Stimulated activated CD4-positive, alpha-beta T cell treated with anti-CD3 and anti-CD28 coated beads, Interleukin-1b, Interleukin-23, amount 100 ng/mL, for 1 hour (primary cell): ENCODE measurements around the gene PERCC1.

Experiments used
- DNase-seq, 2 donors: peaks; one replicate each; pipeline ENCODE4 v3.0.0-alpha.2; 2020; ENCODE audit warnings: low read depth in 2 of 2

PERCC1 gene

GRCh38 chr16:1430759-1431496, at the start of gene PERCC1:
Gene PERCC1, plus strand, starts transcription at chr16:1431078. Its CDS starts 1,516 bp downstream, at chr16:1432594.
- no peak for DNase-seq

DNA sequence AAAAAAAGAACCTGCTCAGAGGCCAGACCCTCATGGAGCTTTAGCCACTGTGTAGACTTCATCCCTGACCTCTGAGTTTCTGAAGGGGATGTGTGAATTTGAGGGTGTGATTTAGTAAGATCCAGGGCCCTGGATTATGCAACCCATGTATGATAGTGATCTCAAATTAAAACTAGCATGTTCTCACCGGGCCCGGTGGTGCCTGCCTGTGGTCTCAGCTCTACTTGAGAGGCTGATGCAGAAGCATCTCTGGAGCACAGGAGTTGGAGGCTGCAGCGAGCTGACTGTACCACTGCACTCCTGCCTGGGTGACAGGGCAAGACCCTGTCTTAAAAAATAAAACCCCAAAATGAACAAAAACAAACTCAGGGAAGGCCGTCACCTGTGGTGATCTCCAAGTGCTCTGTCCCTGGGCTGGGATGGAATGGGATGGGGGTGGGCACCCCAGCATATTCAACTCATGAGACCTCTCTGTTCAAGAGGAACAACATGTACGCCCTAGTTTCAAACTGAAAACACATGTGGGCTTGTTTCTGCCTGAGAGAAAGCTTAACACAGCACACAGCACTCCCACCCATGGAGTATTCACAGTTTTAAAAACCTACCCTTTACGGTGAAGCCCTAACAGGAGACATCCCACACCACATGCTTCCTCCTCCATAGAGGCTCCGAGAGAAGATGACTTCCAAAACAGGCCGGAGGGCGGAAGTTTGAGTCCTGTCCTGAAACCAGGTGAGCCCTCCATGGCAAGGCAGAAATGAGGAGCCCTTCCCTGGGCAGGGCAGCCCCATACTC, 49.1 kb upstream of the PERCC1 start:
- no peak for DNase-seq

- no peak for DNase-seq
These were observed 47.3 kb upstream of the PERCC1 start for GRCh38 chr16:1383556-1383955.

- DNase-seq, result no peak
These were observed 45.6 kb upstream of the PERCC1 start for GRCh38 chr16:1385232-1385631.

DNA sequence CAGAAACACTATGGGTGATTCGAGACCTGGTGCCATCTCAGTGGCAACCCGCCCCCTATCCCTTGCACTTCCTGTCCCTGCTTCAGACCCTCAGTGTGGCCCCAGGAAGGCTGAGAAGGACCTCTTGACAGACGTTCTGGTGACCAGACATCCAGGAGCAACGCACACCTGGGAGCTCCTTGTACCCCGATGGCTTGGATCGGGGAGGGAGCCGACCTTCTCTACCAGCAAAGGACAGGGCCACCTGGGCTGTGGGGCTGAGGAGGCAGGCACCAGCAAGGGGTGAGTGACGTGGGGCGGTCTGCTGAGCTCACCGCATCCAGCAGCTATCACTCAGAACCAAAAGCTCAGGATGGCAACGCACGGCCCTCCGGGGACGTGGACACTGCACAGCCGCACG, 43.5 kb upstream of the PERCC1 start:
- DNase-seq, result no peak

- DNase-seq, result no peak
These were observed 41.1 kb upstream of the PERCC1 start for GRCh38 chr16:1389762-1390161.

GRCh38 chr16:1390239-1390779, 40.6 kb upstream of the PERCC1 start:
- no peak for DNase-seq

- no peak for DNase-seq
These were observed 38.1 kb upstream of the PERCC1 start for GRCh38 chr16:1392826-1393225.

DNA sequence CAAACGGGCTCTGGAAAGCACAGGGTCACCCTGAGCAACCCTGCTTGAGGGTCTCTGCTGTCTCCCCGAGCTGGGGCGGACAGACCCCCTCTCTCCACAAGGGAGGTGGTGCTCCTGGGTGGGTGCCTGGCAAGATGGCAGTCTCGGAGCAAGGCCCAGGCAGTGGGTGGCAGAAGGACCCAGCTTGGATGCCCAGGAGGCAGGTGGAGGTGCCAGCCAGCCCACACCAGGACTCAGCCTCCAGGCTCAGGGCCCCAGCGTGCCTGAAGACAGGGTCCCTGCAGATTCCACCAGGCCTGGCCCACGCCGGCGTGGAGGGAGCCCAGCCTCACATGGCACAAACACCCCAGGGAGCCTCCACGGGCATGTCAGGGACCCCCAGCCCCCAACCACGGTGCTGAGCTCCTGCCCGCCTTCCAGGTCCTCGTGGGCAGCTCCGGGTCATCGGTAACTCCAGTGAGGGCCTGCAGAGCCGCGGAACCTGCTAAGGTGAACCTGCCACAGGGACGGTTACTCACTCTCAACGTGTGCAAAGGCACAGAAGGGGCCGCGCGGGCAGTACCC, 37.2 kb upstream of the PERCC1 start:
- DNase-seq, result no peak

DNA sequence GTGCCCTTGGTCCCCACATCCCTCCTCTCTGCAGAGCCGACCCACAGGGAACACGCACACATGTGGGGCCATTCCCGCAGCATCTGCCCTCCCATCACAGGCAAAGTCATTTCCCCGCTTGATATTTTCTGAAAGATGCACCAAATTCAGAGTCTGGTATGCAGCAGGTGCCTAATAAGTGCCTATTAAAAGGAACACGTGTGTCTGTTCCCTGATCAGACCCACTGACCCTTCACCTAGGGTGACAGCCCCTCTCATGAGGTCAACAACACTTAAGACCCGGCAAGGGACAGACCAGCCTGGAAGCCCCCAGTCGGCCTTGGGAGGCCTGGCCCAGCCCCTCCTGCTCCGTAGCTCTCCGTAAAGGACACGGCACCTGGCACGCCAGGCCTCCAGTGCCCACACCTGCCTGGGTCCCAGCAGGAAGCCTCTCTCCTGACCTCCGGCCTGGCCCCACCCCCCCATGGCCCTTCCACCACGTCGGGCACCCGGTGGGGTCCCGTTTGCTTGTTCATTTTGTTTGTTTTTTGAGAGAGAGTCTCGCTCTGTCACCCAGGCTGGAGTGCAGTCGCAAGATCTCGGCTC, 36.4 kb upstream of the PERCC1 start:
- DNase-seq, result no peak

- DNase-seq, result no peak
These were observed 35.3 kb upstream of the PERCC1 start for GRCh38 chr16:1395444-1396031.

GRCh38 chr16:1397779-1398178, 33.1 kb upstream of the PERCC1 start:
- DNase-seq, result no peak

GRCh38 chr16:1398351-1398750, 32.5 kb upstream of the PERCC1 start:
- no peak for DNase-seq

DNA sequence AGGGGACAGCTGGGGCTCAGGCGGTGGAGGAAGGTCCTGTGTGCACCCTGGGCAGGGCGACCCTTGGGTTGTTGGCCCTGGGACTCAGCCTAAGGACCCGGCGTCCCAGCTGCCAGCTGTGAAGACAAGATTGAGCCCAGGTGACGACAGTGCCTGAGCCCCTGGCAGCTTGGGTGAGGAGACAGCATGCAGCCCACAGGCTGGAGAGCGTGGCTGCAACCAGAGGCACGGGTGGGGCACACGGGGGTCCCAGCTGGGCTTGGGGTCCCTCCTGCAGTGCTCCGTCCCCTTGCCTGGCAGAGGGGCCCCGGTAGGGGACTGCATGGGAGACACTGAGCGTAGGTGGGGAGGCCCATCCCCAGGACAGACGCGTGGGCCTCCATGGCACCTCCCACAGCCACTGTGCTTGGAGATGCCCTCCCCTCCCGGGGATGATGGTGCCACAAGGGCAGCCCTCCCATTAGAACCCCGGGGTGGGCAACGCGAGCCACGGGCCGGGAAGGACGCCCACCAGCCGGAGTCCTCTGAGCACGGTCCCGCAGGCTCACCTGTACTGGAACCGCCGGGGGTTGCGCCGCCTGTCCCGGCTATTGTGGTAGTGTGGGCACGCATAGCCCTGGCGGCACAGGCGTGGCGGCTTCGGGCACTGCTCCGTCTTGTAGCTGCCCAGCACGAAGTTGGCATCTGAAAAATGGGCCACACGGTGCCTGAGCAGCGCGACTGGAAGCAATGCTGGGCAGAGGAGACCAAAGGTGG, 31.9 kb upstream of the PERCC1 start:
- no peak for DNase-seq

- no peak for DNase-seq
These were observed 29.7 kb upstream of the PERCC1 start for GRCh38 chr16:1401061-1401757.

GRCh38 chr16:1401758-1402154, 29.1 kb upstream of the PERCC1 start:
- DNase-seq, result no peak

DNA sequence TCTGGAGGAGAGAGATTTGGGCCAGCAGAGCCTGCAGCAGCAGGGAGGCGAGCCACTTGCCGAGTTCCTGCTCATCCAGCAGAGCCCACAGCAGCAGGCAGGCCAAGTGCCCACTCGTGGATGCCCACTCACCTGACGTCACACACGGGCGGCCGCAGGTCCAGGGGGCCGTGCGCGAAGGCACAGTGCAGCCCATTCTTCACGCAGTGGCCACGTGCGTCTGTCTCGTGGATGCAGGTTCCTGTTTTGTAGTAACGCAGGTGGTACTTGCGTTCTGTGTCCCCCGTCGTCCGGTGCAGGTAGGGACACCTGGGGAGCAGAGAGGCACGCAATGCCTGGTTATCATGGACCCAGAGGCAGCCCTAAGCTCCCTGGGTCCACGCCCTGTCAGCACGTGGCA, 27.8 kb upstream of the PERCC1 start:
- DNase-seq, result no peak

- no peak for DNase-seq
These were observed 27.1 kb upstream of the PERCC1 start for GRCh38 chr16:1403733-1404132.

DNA sequence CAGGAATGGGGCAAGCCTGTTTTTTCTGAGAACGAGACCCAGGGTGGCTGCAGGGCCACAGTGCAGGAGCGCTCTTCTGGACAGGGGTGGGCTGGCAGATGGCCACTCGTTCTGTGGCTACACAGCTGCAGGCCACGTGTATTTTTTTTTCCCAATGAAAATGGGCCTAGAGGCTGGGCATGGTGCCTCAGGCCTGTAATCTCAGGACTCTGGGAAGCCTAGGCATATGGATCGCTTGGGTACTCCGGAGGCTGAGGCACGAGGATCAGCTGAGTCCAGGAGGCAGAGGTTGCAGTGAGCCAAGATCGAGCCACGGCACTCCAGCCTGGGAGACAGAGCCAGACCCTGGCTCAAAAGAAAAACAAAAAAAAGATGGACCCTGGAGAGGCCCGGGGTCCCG, 23.1 kb upstream of the PERCC1 start:
- no peak for DNase-seq

DNA sequence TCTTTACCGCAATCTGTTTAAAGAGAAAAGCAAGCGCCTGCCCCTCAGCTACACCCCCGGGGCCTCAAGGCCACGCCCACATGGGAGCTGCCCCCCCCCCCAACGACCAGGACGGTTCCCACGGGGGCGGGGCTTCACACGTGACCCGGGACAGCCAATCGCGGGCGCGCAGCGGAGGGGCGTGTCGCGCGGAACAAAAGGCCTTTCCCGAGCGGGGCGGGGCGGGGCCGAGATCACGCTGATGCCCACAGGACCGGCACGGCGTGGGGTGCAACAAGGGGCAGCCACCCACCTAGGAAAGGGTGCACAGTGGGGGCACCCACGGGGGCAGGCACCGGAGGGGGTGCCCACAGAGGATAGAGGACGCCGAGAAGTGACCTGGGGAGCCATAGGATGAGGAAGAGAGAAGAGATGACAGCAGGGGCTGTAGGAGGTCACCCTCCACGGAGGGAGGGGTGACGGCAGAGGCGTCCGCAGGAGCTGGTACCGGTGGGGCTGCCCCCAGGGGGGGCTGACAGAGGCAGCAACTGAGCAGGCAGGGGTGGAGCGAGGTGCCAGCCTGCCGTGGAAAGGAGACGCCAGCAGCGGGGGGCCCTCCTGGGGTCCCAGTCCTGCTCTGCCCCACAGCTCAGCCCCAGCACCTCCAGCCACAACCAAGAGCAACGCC, 22.6 kb upstream of the PERCC1 start:
- peak; percentile 92 to 98 for DNase-seq
